OCI-LY7 (cell line): ENCODE data around the gene TSPAN5. TPM values are rescaled to one million over a fixed set of nuclear protein-coding genes. Genes with fewer than 3 reads are reported as not detected.
A peak's percentile ranks its signal among the peaks of the same experiment; 100 is the strongest.

Experiments
- BruUV-seq: library from RNA; stranded (reverse); fragments of 400-500 nt; replicated peaks from 2 replicates; lab custom pipeline; 2021; lab: Mats Ljungman, UMichigan
- CTCF ChIA-PET: fragments of 300-600 bp; sonication (Branson Sonifier 250); formaldehyde crosslinking; loops from one replicate; lab custom pipeline; 2022; ENCODE audit warnings: antibody characterized with exemption; ENCODE audit not compliant: unreplicated experiment; lab: Charles Lee
- POLR2A ChIA-PET: fragments of 300-600 bp; sonication (Branson Sonifier 250); formaldehyde crosslinking; loops from one replicate; lab custom pipeline; 2022; ENCODE audit warnings: antibody characterized with exemption; lab: Charles Lee
- DNase-seq: peaks from one replicate; pipeline ENCODE4 v3.0.0-alpha.2; 2015; ENCODE audit warnings: low spot score
- H2AFZ ChIP-seq: fragments of 200-600 bp; sonication (generic), shearing (Covaris generic); 2 replicates; pipeline ENCODE4 v1.6.1; 2014; ENCODE audit warnings: mild to moderate bottlenecking, antibody characterized with exemption, low read length, moderate library complexity
- H3K27ac ChIP-seq: fragments of 200-600 bp; sonication (generic); 2 replicates; pipeline ENCODE4 v1.5.1; 2014; ENCODE audit warnings: mixed run types, low read depth, mild to moderate bottlenecking, moderate library complexity, low read length, inconsistent platforms; ENCODE audit not compliant: poor library complexity, severe bottlenecking
- H3K36me3 ChIP-seq: fragments of 200-600 bp; sonication (generic); 2 replicates; pipeline ENCODE4 v1.6.1; 2014; ENCODE audit warnings: mild to moderate bottlenecking, antibody characterized with exemption, low read length, moderate library complexity, mixed read lengths; ENCODE audit not compliant: insufficient read depth
- H3K4me1 ChIP-seq: fragments of 200-600 bp; sonication (generic); 2 replicates; pipeline ENCODE4 v1.5.1; 2014; ENCODE audit warnings: mild to moderate bottlenecking, low read length; ENCODE audit not compliant: insufficient read depth, poor library complexity, severe bottlenecking
- H3K4me2 ChIP-seq: fragments of 200-600 bp; sonication (generic); 2 replicates; pipeline ENCODE4 v1.6.1; 2014; ENCODE audit warnings: mild to moderate bottlenecking, low read length
- H3K4me3 ChIP-seq: fragments of 200-600 bp; sonication (generic); 2 replicates; pipeline ENCODE4 v1.5.1; 2014; ENCODE audit warnings: mild to moderate bottlenecking, low read depth, low read length; ENCODE audit not compliant: poor library complexity, severe bottlenecking
- H3K79me2 ChIP-seq: fragments of 200-600 bp; sonication (generic); 2 replicates; pipeline ENCODE4 v1.6.1; 2016; ENCODE audit warnings: low read depth, mild to moderate bottlenecking, low read length, moderate library complexity, mixed read lengths; ENCODE audit not compliant: insufficient read depth
- H3K9me2 ChIP-seq: fragments of 200-600 bp; sonication (generic); 2 replicates; pipeline ENCODE4 v1.6.1; 2016; ENCODE audit warnings: mild to moderate bottlenecking, low read length, mixed read lengths; ENCODE audit not compliant: insufficient read depth
- H3K9me3 ChIP-seq: fragments of 200-600 bp; sonication (generic); 2 replicates; pipeline ENCODE4 v1.6.1; 2014; ENCODE audit warnings: mild to moderate bottlenecking, mixed run types, low read length, mixed read lengths
- H4K20me1 ChIP-seq: fragments of 200-600 bp; sonication (generic); 2 replicates; pipeline ENCODE4 v1.6.1; 2014; ENCODE audit warnings: mild to moderate bottlenecking, antibody characterized with exemption, low read length, moderate library complexity, mixed read lengths; ENCODE audit not compliant: insufficient read depth
- CTCF ChIP-seq: fragments of 200-600 bp; sonication (generic); conservative IDR thresholded peaks from 2 replicates; pipeline ENCODE4 v1.5.1; 2014; ENCODE audit warnings: mild to moderate bottlenecking, antibody characterized with exemption, low read length, moderate library complexity, mixed read lengths
- EZH2phosphoT487 ChIP-seq: fragments of 200-600 bp; sonication (generic); IDR thresholded peaks from 2 replicates; pipeline ENCODE4 v1.6.1; 2018; ENCODE audit warnings: low read depth, borderline replicate concordance, mild to moderate bottlenecking, mixed run types, antibody characterized with exemption, low read length, moderate library complexity, mixed read lengths
- intact Hi-C: fragments of 100-400 bp; cut with micrococcal nuclease; formaldehyde crosslinking; loops from one replicate; pipeline ENCODE4 v1.10.0; 2022; ENCODE audit not compliant: unreplicated experiment
- total RNA-seq, 2 experiments: library from RNA; depleted of rRNA in 1 of 2; stranded (reverse); fragments of >200 nt in 1 of 2; shearing (Covaris generic) in 1 of 2; gene quantifications; 2 replicates each; pipeline ENCODE4 v1.2.3, GENCODE V29; 2014 to 2022

Gene TSPAN5
- total RNA-seq, 2 experiments from 2014 or later = not detected

DNA sequence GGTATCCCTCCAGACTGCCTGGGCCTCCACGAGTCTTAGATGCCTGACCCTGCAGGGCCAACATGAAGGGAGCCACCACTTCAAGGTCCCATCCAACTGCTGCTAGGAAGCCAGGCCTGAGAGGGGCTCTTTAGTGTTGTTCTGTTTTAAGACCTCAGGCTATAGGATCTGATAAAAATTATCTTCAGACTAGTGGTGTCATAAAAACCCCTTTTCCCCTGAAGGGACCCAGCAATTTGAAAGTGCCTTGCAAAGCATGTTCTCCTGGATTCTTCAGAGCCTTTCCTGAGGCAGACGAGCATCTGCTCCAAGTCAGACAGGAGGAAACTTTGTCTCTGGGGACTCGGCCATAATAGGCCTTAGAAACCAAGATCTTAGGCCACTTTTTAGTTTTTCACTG, 26.9 kb downstream of the TSPAN5 start:
- Histone ChIP-seq H2AFZ (no peak overlapping the region), H3K4me3 (no peak overlapping the region), H3K9me3 (no peaks in the 10 kb centered on the region; the same call in 1 of the 2 replicates), H3K27ac (no peak overlapping the region), H3K36me3 (no peaks in the 10 kb centered on the region), H3K4me1 (no peaks in the 10 kb centered on the region), H3K9me2 (no peaks in the 10 kb centered on the region), H4K20me1 (no peaks in the 10 kb centered on the region), H3K79me2 (no peaks in the 10 kb centered on the region), H3K4me2 (no peak overlapping the region)
- no TSS peak for BruUV-seq
- POLR2A ChIA-PET = no interaction called here
- CTCF ChIA-PET = no interaction called here
- TF ChIP-seq CTCF = no peak
- TF ChIP-seq EZH2phosphoT487 = no peak
- intact Hi-C loops = loop anchor here (10.0 kb wide), 1 partner anchor 817 kb away; no protein-coding TSS in a partner anchor
- DNase-seq = no peak

DNA sequence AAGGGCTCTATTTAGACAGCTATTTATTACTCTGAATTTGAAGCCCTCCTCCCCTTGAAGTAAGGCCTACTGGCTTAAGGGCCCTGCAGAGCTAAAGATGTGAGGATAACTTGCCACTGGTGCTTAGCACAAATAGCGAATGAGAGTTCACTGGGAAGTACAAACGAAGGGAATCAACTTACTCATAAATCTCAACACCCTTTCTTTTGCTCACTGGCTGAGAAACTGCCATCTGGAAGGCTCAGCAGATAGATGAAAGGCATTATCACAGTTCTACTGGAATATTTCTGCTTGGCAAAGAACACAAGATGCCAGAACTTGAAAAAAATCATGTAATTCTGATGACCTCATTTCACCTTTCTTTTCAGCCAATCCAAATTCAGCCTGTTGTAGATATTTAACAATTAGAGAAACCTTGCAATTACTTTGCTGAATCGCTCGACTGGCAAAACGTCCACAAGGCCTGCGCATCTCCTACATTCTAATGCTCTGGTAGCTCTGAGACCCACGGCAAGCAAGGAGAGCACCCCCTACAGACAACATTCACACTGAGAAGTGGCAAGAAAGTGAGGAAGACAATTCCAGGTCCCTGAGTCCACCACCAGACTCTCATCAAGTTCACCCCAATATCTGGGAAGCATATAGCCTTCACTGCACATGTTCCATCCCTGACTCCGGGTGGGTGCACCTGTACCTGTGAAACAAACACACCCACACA, 27.5 kb downstream of the TSPAN5 start:
- POLR2A ChIA-PET = interaction anchor here (0.8 kb wide), 1 partner anchor 1010 kb away, joined by 3 read pairs; no protein-coding TSS in a partner anchor
- H3K9me3 ChIP-seq = no peaks in the 10 kb centered on the region; the same call in 1 of the 2 replicates
- H3K4me1 ChIP-seq = no peaks in the 10 kb centered on the region
- intact Hi-C loops = loop anchor here (10.0 kb wide), 1 partner anchor 816 kb away; no protein-coding TSS in a partner anchor
- no peak for TF ChIP-seq EZH2phosphoT487
- peak; percentile 28; the same call in 1 of the 2 replicates for TF ChIP-seq CTCF
- H3K36me3 ChIP-seq = no peaks in the 10 kb centered on the region
- no peaks in the 10 kb centered on the region for H3K9me2 ChIP-seq
- CTCF ChIA-PET = no interaction called here
- no peak for DNase-seq
- H3K79me2 ChIP-seq = no peaks in the 10 kb centered on the region
- no TSS peak for BruUV-seq
- no peak overlapping the region for H3K27ac ChIP-seq
- no peak overlapping the region for H3K4me2 ChIP-seq
- H2AFZ ChIP-seq = no peak overlapping the region
- H4K20me1 ChIP-seq = no peaks in the 10 kb centered on the region
- H3K4me3 ChIP-seq = no peak overlapping the region
